Testis (tissue), 3 donors: ENCODE measurements around the gene CDH23. TPM values are rescaled to one million over a fixed set of nuclear protein-coding genes. Genes with fewer than 3 reads are reported as not detected.

Experiments used
- DNase-seq: peaks from one replicate; pipeline ENCODE4 v3.0.0-alpha.2; 2019
- H3K27ac ChIP-seq, 2 donors: fragments of 200-600 bp; sonication (generic); one replicate each; pipeline ENCODE4 v1.5.1; 2019
- H3K27me3 ChIP-seq: fragments of 200-600 bp; sonication (generic); one replicate; pipeline ENCODE4 v1.5.1; 2019
- H3K36me3 ChIP-seq: fragments of 200-600 bp; sonication (generic); one replicate; pipeline ENCODE4 v1.5.1; 2017; ENCODE audit warnings: low read depth; ENCODE audit errors: missing control alignments
- H3K4me1 ChIP-seq: fragments of 200-600 bp; sonication (generic); one replicate; pipeline ENCODE4 v1.5.1; 2019
- H3K4me3 ChIP-seq, 2 donors: fragments of 200-600 bp; sonication (generic); one replicate each; pipeline ENCODE4 v1.5.1; 2017 to 2019
- H3K9me3 ChIP-seq: fragments of 200-600 bp; sonication (generic); one replicate; pipeline ENCODE4 v1.5.1; 2017
- CTCF ChIP-seq, 3 experiments: fragments of 450-650 bp in 2 of 3; fragments of 200-600 bp in 1 of 3; sonication (generic) in 1 of 3; IDR thresholded peaks; one replicate each; pipeline ENCODE4 v1.5.1; 2016 to 2019; ENCODE audit warnings: antibody characterized with exemption in 3 of 3, mild to moderate bottlenecking in 2 of 3, moderate library complexity in 1 of 3
- POLR2A ChIP-seq: fragments of 450-650 bp; IDR thresholded peaks from one replicate; pipeline ENCODE4 v1.6.1; 2017; ENCODE audit warnings: antibody characterized with exemption, mild to moderate bottlenecking, moderate library complexity
- WGBS, 2 donors: methylation state at CpG; one replicate each; pipeline ENCODE4 v1.1.5; 2018; 5-methylcytosine and 5-hydroxymethylcytosine counted together
- intact Hi-C: fragments of 100-400 bp; cut with DNase I; formaldehyde crosslinking; loops from one replicate; pipeline ENCODE4 v1.15.1; 2023; ENCODE audit warnings: low total_unique reads
- polyA plus RNA-seq: library from polyadenylated mRNA; stranded (reverse); fragments of 350-450 nt; fragmentation: Illumina TruSeq; extraction: RNeasy Lipid Tissue Mini Kit (QIAGEN cat#74804); gene quantifications from one replicate; pipeline ENCODE4 v1.2.3, GENCODE V29; 2014; ENCODE audit warnings: low read depth, low replicate concordance; ENCODE audit not compliant: insufficient read depth
- total RNA-seq, 2 donors: library from RNA; depleted of rRNA; stranded (reverse); fragments of >200 nt; gene quantifications; one replicate each; pipeline ENCODE4 v1.2.3, GENCODE V29; 2016

CDH23 gene
- total and polyA plus RNA-seq, 3 donors from 2014 or later, result 29.8 to 125 (median 81.7) TPM

- no peaks in the 10 kb centered on the region for H3K9me3 ChIP-seq
- H3K36me3 ChIP-seq, result no peaks in the 10 kb centered on the region
- H3K27ac ChIP-seq, result no peak overlapping the region
- intact Hi-C loops, result no loop called here
- no peaks in the 10 kb centered on the region for H3K4me1 ChIP-seq
- 93 to 94% methylated on average over 7 of the region's 7 CpGs for WGBS, 2 donors
- DNase-seq, result no peak
- H3K4me3 ChIP-seq, result no peak overlapping the region
- TF ChIP-seq POLR2A (no peak), CTCF (IDR thresholded peaks at IDR 0.05) (no peak)
- no peaks in the 10 kb centered on the region for H3K27me3 ChIP-seq
These were observed 35.1 kb upstream of the CDH23 start for GRCh38 chr10:71361581-71361980.

GRCh38 chr10:71362141-71362540 lies 34.6 kb upstream of the CDH23 start:
- no peaks in the 10 kb centered on the region for H3K27me3 ChIP-seq
- 89 to 97% methylated on average over 15 to 16 of the region's 16 CpGs for WGBS, 2 donors
- H3K4me3 ChIP-seq, result no peak overlapping the region
- H3K9me3 ChIP-seq, result no peaks in the 10 kb centered on the region
- no peak for DNase-seq
- intact Hi-C loops, result no loop called here
- H3K27ac ChIP-seq, result no peak overlapping the region
- H3K4me1 ChIP-seq, result no peaks in the 10 kb centered on the region
- H3K36me3 ChIP-seq, result no peaks in the 10 kb centered on the region
- no peak for TF ChIP-seq POLR2A
- no peak for TF ChIP-seq CTCF (IDR thresholded peaks at IDR 0.05)

- intact Hi-C loops, result no loop called here
- no peaks in the 10 kb centered on the region for H3K4me1 ChIP-seq
- no peak for DNase-seq
- H3K4me3 ChIP-seq, result no peak overlapping the region
- no peaks in the 10 kb centered on the region for H3K36me3 ChIP-seq
- no peak overlapping the region for H3K27ac ChIP-seq
- TF ChIP-seq CTCF (IDR thresholded peaks at IDR 0.05), result no peak
- TF ChIP-seq POLR2A, result no peak
- H3K27me3 ChIP-seq, result no peaks in the 10 kb centered on the region
- no peaks in the 10 kb centered on the region for H3K9me3 ChIP-seq
These were observed 32.8 kb upstream of the CDH23 start for GRCh38 chr10:71363936-71364335.

GRCh38 chr10:71365366-71365765 lies 31.4 kb upstream of the CDH23 start:
- no peak for DNase-seq
- H3K27me3 ChIP-seq, result no peaks in the 10 kb centered on the region
- H3K27ac ChIP-seq, result no peak overlapping the region
- WGBS, 2 donors, result 96 to 99% methylated on average over 6 of the region's 6 CpGs
- intact Hi-C loops, result no loop called here
- no peaks in the 10 kb centered on the region for H3K36me3 ChIP-seq
- no peaks in the 10 kb centered on the region for H3K9me3 ChIP-seq
- H3K4me3 ChIP-seq, result no peak overlapping the region
- TF ChIP-seq POLR2A, result no peak
- H3K4me1 ChIP-seq, result no peaks in the 10 kb centered on the region

- intact Hi-C loops, result no loop called here
- WGBS, 2 donors, result 67 to 87% methylated on average over 6 to 8 of the region's 8 CpGs
- Histone ChIP-seq H3K36me3 (no peaks in the 10 kb centered on the region), H3K27me3 (no peaks in the 10 kb centered on the region), H3K9me3 (no peaks in the 10 kb centered on the region), H3K27ac (no peak overlapping the region), H3K4me3 (no peak overlapping the region), H3K4me1 (no peaks in the 10 kb centered on the region)
- no peak for DNase-seq
- no peak for TF ChIP-seq CTCF (IDR thresholded peaks at IDR 0.05)
- TF ChIP-seq POLR2A, result no peak
These were observed 30.0 kb upstream of the CDH23 start for GRCh38 chr10:71366690-71367089.
